ENCODE measurements around the gene JAM3.
"Not testable (repeated sequence)": the region's sequence is repeated elsewhere in the genome, so short reads cannot be mapped to it uniquely, and the experiment has no call there.

JAM3 gene

GRCh38 chr11:134176284-134176683 lies 107.4 kb downstream of the JAM3 start:
- DNase-seq (ENCODE audit: low read depth in 2 of 3, low spot score in 2 of 3) = no peak

GRCh38 chr11:134178032-134178674 lies 109.3 kb downstream of the JAM3 start:
- no peak for DNase-seq (ENCODE audit: low read depth in 2 of 3, low spot score in 2 of 3)

DNA sequence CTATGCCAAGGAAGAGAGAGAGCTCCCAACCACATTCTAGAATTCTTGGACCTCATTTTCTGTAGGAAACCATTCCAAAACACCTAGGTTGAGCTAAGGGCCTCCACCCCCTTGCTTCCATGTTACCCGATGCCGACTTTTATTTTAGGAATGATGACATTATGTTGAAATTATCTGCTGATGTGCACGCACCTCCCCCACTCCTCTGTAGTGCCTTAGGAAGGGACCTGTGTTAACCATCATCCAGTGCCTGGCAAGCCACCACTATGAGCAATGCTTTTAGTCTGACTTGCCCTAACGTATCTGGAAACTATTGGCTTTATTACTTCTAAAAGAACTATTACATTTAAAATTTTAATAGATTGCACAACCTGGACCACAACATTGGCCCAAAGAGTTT lies 112.8 kb downstream of the JAM3 start:
- DNase-seq (ENCODE audit: low read depth in 2 of 3, low spot score in 2 of 3) = no peak

- not testable (repeated sequence) for DNase-seq (ENCODE audit: low read depth in 2 of 3, low spot score in 2 of 3)
These were observed 119.2 kb downstream of the JAM3 start for GRCh38 chr11:134188092-134188491.

- no peak for DNase-seq (ENCODE audit: low read depth in 2 of 3, low spot score in 2 of 3)
These were observed 127.9 kb downstream of the JAM3 start for GRCh38 chr11:134196756-134197155.

DNA sequence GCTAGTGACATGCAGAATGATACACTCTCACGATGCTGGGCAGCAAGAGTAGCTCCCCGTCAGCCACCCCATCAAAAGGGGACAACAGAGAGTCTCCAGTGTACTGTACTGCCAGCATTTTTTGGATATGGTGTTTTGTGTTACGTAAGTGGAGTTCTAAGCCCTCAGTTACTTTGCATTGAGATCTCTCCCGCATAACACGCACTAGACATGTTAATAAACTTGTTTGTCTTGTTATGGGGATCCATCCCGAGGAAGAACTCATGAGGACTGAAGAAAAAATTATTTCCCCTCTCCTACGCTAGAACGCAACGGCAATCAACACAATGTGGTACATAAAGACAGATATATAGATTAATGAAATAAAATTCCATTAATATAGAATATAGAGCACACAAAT lies 130.7 kb downstream of the JAM3 start:
- no peak for DNase-seq (ENCODE audit: low read depth in 2 of 3, low spot score in 2 of 3)

DNA sequence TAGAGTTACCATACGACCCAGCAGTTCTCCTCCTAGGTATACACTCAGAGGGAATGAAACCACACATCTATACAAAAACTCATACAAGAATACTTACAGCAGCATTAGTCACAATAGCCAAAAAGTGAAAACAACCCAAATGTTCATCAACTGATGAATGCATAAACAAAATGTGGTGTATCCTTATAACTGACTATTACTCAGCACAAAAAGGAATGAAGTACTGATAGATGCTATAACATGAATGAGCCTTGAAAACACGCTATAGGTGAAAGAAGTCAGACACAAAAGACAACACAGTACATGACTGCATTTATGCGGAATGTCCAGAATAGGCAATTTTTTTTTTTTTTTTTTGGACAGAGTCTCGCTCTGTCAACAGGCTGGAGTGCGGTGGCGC lies 131.8 kb downstream of the JAM3 start:
- no peak for DNase-seq (ENCODE audit: low read depth in 2 of 3, low spot score in 2 of 3)

Measured in activated CD8-positive, alpha-beta memory T cell treated with anti-CD3 and anti-CD28 coated beads for 48 hours (primary cell).